ELF-1 (cell line): ENCODE measurements around the gene ARPC2.
"Not testable (repeated sequence)": the region's sequence is repeated elsewhere in the genome, so short reads cannot be mapped to it uniquely, and the experiment has no call there.

Source experiments
- DNase-seq: peaks from one replicate; pipeline ENCODE4 v3.0.0-alpha.2; 2016; ENCODE audit warnings: low read depth, low spot score

ARPC2 gene

GRCh38 chr2:218216674-218217359 is at the start of gene ARPC2:
Gene ARPC2, plus strand, starts transcription at chr2:218217189. Its CDS starts 282 bp downstream, at chr2:218217471.
- peak; percentile 94 for DNase-seq

- DNase-seq: no peak
Measured at GRCh38 chr2:218168016-218168415, 49.0 kb upstream of the ARPC2 start.

GRCh38 chr2:218168635-218169462 is 48.1 kb upstream of the ARPC2 start:
- DNase-seq: peak; percentile 77

- DNase-seq: no peak
Measured at GRCh38 chr2:218169757-218170546, 47.0 kb upstream of the ARPC2 start.

GRCh38 chr2:218171744-218172143 is 45.2 kb upstream of the ARPC2 start:
- DNase-seq: not testable (repeated sequence)

GRCh38 chr2:218172845-218173244 is 44.1 kb upstream of the ARPC2 start:
- DNase-seq: peak; percentile 8

GRCh38 chr2:218179782-218180181 is 37.2 kb upstream of the ARPC2 start:
- no peak for DNase-seq

- DNase-seq: no peak
Measured at GRCh38 chr2:218180467-218181114, 36.4 kb upstream of the ARPC2 start.

GRCh38 chr2:218184331-218184730 is 32.7 kb upstream of the ARPC2 start:
- no peak for DNase-seq

- DNase-seq: peak; percentile 82
Measured at GRCh38 chr2:218186355-218186766, 30.6 kb upstream of the ARPC2 start.

- no peak for DNase-seq
Measured at GRCh38 chr2:218186876-218187275, 30.1 kb upstream of the ARPC2 start.

- no peak for DNase-seq
Measured at GRCh38 chr2:218187296-218188015, 29.5 kb upstream of the ARPC2 start.

GRCh38 chr2:218188528-218188927 is 28.5 kb upstream of the ARPC2 start:
- DNase-seq: no peak

GRCh38 chr2:218192902-218193430 is 24.0 kb upstream of the ARPC2 start:
- DNase-seq: no peak

GRCh38 chr2:218193701-218194100 is 23.3 kb upstream of the ARPC2 start:
- no peak for DNase-seq

- no peak for DNase-seq
Measured at GRCh38 chr2:218194880-218195279, 22.1 kb upstream of the ARPC2 start.

- DNase-seq: no peak
Measured at GRCh38 chr2:218196974-218197373, 20.0 kb upstream of the ARPC2 start.

GRCh38 chr2:218202266-218202665 is 14.7 kb upstream of the ARPC2 start:
- no peak for DNase-seq

GRCh38 chr2:218209078-218209477 is 7.9 kb upstream of the ARPC2 start:
- no peak for DNase-seq

GRCh38 chr2:218214116-218214515 is 2.9 kb upstream of the ARPC2 start:
- no peak for DNase-seq

- DNase-seq: no peak
Measured at GRCh38 chr2:218216336-218216673, 684 bp upstream of the ARPC2 start.
